G401 (cell line): ENCODE data around the gene ATP7B. TPM values are rescaled to one million over a fixed set of nuclear protein-coding genes. Genes with fewer than 3 reads are reported as not detected.
"Not testable (repeated sequence)": the region's sequence is repeated elsewhere in the genome, so short reads cannot be mapped to it uniquely, and the experiment has no call there.

Source experiments
- DNase-seq: peaks from one replicate; pipeline ENCODE4 v3.0.0-alpha.2; 2015; ENCODE audit warnings: low spot score
- in situ Hi-C: cut with HindIII; loops from 2 replicates; pipeline ENCODE4 v1.10.0; 2016; ENCODE audit warnings: low sequenced_read_pairs, mixed read lengths
- total RNA-seq: library from RNA; depleted of rRNA; stranded (reverse); fragments of >200 nt; shearing (Covaris generic); gene quantifications from 2 replicates; pipeline ENCODE4 v1.2.3, GENCODE V29; 2014

The ATP7B gene
- total RNA-seq, 1 experiment from 2014 or later: 5.8 TPM

DNA sequence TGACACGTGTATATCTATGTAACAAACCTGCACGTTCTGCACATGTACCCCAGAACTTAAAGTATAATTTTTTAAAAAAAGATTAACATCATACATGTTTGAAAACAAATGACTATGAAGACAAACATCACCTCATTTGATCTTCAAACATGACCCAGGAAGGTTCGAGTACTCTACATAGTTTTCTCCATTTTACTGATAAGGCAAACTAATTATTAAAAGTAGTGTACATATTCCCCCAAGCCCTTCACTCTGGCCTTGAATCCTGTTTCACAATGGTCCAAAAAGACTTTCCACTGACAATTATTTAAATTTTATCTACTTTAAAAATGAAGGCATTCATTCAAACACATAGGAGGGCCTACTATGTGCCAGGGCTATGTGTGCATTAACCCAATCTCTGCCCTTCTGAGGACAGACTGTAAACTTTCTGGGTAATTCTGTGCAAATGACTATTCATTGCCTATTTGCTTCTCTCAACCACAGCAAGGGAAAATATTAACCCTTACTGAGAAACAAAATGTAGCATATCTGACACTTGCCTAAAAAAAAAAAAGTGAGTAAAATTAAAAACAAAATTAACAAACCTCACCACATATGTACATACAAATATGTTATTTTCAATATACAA lies 22.1 kb downstream of the ATP7B start:
- in situ Hi-C loops: no loop called here
- DNase-seq: no peak

DNA sequence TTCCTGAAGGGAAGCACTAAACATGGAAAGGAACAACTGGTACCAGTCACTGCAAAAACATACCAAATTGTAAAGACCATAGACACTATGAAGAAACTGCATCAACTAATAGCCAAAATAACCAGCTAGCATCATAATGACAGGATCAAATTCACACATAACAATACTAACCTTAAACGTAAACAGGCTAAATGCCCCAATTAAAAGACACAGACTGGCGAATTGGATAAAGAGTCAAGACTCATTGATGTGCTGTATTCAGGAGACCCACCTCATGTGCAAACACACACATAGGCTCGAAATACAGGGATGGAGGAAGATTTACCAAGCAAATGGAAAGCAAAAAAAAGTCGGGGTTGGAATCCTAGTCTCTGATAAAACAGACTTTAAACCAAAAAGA lies 26.3 kb downstream of the ATP7B start:
- in situ Hi-C loops, DNase-seq: not testable (repeated sequence)

DNA sequence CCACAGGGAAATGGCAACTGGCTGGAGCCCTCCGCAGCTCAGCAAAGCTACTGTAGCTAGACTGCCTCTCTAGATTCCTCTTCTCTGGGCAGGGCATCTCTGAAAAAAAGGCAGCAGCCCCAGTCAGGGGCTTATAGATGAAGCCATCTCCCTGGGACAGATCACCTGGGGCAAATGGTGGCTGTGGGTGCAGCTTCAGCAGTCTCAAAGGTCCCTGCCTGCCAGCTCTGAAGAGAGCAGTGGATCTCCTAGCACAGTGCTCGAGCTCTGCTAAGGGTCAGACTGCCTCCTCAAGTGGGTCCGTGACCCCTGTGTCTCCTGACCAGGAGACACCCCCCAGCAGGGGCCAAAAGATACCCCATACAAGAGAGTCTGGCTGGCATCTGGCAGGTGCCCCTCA lies 28.0 kb downstream of the ATP7B start:
- in situ Hi-C loops, DNase-seq: not testable (repeated sequence)

DNA sequence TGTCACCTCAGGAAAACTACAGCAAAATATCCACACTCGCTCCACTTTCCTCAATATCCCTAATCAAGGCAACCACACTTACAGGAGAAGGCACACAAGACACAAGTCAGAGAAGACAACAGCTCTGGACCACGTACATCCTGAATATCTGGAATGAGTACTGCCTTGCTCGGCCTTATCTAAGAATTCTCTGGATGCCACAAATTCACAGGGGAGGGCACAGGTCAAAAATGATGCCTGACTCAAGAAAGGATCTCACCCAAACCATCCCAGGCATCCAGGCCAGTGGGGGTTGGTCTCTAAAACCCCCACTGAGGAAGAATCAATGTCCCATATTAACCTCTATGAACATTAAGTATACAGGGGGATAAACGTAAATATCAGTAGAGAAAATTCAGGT lies 29.9 kb downstream of the ATP7B start:
- no peak for DNase-seq
- in situ Hi-C loops: no loop called here

DNA sequence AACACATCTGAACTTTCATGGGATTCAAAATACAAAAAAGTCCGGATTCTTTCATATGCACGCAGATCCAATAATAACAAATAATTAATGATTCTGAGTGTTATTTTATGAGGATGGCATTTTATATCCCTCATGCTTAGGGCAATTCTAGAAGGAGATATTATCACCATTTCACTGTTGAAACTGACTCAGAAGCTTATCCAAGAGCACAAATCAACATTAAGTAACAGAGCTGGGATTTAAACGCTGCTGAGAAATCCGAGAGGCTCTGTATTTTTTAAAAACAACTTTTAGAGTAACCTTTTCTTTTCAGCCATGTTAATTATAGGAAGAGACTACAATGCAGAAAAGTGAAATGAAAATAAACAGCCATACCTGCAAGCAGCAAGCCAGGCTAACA lies 30.3 kb downstream of the ATP7B start:
- in situ Hi-C loops: no loop called here
- DNase-seq: no peak

DNA sequence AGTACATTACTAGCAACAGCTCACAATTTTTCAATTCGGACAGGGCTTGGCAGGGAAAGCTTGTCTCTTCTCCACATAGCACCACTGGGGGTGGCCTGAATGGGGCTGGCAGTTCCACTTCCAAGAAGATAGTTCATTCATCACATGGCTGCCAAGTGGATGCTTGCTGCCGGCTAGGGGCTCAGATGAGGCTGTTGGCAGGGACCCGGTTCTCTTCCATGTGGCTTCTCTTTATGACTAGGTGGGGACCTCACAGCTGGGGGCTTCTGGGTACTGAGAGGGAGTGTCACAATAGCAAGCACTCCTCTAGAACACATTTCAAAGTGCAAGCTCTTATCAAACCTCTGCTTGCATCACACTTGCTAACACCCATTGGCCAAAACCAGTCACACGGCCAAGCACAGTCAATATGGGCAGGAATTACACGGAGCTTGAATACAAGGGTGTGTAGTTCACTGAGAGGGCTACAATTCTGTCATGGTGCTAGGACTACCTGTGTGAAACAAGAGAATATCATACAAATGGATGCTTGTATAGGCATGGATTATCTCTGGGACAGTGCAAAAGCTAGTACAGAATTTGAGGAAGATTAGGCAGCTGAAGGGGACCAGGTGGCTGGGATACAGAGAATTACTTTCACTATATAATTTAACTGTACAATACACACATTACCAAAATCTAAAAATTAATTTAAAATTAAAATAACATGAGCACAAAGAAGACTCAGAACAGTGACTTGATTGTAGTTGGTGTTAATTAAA lies 32.3 kb downstream of the ATP7B start:
- no peak for DNase-seq
- in situ Hi-C loops: no loop called here

DNA sequence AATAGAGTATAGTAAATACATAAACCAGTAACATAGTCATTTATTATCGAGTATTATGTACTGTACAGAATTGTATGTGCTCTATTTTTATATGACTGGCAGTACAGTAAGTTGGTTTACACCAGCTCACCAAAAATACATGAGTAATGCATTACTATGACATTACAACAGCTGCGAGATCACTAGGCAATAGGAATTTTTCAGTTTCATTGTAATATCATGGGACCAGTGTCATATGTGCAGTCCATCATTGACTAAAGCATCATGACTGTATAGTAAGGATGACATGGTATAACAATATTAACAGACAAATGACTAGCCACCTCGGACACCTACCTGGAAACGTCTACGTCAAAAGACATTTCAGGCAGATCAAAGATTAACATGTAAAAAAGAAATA lies 33.6 kb downstream of the ATP7B start:
- in situ Hi-C loops: no loop called here

DNA sequence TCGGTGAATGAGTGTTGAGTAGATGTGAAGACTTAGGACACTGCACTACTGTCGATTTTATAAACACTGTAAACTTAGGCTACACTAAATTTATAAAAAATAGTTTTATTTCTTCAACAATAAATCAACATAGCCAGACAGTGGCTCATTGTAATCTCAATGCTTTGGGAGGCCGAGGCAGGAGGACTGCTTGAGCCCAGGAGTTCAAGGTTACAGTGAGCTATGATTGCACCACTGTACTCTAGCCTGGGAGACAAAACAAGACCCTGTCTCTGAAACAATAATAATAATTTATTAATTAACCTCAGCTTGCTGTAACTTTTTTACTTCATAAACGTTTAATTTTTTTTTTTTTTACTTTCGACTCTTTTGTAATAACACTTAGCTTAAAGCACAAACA lies 34.4 kb downstream of the ATP7B start:
- in situ Hi-C loops: no loop called here

More for the DNA sequence above, 33.6 kb downstream of the ATP7B start:
- no peak for DNase-seq

DNA sequence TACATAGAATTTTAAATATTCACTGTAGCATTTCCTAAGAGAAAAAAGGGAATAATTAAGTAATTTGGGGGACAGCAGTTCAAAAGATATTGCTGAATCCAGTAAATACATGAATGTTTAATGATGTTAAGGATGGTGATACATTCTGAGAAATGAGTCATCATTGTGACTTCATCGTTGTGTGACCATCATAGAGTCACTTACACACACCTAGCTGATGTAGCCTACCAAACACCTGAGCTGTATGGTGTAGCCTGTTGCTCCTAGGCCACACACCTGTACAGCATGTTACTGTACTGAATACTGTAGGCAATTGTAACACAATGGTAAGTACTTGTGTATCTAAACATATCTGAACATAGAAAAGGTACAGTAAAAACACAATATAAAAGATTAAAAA lies 34.8 kb downstream of the ATP7B start:
- in situ Hi-C loops: no loop called here
- no peak for DNase-seq

More for the DNA sequence above, 34.4 kb downstream of the ATP7B start:
- no peak for DNase-seq

DNA sequence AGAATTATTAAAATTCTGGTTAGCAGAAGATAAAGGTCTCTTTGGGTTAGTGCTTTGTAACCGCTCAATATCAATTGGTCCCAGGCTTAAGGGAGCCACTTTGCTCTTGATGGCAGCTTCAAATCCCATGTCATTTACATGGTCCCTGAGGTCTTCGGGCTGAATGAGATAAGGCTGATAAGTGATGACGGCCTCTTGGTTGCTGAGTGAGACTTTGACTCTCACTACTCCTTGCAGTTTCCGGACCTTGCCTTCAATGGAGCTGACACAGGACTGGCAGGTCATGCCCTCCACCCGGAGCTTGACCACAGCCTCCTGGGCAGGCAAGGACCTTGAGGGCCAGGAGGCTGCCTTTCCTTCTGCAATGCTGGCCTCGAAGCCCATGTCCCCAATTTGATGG lies 36.8 kb downstream of the ATP7B start:
- in situ Hi-C loops: no loop called here
- DNase-seq: no peak

DNA sequence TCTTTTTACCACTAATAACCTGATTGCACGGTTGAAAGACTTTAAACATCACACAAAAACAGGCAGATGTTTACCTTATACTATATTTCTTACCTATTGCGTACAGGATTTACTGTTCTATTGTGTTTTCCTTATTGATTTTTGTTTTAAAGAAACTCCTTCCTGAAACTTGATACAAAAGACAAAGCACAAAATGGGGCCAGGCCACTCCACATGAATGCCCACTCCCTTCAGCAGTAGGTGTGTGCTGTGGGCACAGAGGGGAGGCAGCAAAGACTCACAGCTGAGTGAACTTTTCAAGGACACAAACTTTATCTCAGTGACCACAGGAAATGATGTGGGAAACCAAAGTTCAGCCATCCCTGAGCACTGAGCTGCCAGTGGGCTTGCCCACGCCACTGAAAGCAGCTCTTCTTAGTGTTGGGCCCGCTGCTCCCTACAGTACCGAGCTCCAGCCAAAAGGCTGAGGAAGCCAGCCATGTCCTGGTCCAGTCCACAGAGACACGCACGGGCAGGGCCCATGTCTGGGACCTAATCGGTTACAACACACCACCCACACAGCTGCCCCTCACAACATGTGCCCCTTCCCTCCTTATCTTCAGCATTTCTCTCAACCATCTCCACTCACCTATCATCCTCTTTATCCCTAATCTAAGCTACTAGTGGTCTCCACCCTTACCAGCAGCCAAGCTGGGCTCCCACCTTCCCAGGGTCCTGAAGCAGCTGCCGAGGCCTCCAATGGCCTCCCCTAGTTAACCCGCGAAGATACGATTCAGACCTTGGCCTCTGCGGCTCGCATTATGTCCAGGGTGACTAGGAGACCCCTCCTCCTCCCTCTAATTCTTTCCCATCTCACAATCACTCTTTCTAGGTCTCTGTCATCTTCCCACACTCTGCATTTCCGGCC lies 39.5 kb downstream of the ATP7B start:
- DNase-seq: no peak
- in situ Hi-C loops: no loop called here

DNA sequence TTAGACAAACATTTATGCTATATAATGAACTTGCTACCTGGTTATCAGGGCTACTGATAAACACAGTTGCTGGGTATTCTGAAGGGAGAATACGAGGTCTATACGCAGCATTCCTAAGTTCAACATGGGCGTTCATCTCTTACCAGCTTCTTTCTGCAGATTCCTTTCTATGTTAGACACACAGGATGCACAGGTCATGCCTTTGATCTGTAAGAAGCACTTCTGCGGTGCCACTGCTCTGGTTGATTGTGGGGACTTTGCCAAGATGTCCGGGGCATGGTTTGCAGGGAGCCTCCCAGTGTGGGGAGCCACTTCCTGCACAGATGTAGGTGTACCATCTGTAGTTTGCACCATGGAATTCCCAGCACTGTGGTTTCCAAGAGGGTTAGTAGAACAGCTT lies 40.9 kb downstream of the ATP7B start:
- in situ Hi-C loops: no loop called here
- no peak for DNase-seq

DNA sequence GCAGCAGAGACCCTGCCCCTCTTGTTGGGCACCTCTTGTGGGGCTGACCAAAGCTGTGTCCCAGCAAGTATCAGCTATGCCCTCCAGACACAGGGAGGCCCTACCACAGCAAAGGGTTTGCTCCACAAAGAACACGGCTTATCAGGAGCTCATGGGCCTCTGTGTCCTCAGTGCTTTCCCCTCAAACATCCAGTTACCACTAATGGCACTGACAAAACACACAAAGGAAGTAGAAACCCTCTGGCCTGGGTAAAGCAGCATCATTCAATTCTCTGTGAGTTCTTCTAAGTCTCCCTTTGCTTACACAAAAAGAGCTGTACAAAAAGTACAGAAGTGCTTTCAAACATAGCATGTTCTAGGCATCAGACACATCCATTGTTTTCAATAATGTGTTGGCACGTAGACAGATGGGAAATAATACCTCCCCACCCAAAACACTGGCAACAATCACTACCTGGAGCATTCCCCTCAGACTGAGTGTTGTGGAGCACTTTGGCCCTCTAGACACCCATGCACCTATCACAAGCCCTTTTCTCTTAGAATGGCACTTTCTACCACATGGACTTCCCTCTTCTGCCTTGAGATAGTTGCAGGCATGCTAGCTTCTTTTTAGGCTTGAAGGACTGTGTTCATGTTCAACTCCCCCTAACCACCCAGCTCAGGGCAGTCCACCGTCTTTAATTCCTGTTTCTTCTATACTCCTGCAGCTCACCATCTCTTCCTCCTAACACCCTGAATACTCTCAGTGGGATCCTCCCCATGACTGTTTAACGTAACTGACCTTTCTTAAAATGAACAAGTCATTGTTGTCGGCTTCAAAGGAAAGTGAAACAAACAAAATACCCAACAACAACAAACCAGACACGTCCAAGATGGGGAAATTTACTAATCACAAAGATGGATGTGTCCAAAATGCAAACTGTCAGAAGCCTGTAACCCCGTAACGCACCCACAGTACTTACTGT lies 43.5 kb downstream of the ATP7B start:
- in situ Hi-C loops: no loop called here
- DNase-seq: no peak

DNA sequence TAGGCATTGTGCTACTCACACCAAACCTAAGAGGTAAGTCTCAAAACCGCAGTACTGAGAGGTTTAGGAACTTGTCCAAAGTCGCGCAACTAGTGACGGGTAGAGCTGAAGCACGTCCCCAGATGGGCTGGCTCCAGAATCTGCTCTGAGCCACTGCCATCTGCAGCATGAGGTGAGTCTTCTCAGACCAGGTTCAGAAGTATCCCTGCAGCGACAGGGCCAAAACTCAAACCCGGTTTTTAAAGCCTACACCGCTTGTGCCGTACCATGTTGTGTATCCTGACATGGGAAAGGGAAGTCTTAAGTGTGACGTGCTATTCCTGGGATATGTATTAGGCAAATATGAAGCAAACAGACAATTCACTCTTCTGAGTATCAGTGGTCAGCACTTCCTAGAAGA lies 45.1 kb downstream of the ATP7B start:
- in situ Hi-C loops: no loop called here

DNA sequence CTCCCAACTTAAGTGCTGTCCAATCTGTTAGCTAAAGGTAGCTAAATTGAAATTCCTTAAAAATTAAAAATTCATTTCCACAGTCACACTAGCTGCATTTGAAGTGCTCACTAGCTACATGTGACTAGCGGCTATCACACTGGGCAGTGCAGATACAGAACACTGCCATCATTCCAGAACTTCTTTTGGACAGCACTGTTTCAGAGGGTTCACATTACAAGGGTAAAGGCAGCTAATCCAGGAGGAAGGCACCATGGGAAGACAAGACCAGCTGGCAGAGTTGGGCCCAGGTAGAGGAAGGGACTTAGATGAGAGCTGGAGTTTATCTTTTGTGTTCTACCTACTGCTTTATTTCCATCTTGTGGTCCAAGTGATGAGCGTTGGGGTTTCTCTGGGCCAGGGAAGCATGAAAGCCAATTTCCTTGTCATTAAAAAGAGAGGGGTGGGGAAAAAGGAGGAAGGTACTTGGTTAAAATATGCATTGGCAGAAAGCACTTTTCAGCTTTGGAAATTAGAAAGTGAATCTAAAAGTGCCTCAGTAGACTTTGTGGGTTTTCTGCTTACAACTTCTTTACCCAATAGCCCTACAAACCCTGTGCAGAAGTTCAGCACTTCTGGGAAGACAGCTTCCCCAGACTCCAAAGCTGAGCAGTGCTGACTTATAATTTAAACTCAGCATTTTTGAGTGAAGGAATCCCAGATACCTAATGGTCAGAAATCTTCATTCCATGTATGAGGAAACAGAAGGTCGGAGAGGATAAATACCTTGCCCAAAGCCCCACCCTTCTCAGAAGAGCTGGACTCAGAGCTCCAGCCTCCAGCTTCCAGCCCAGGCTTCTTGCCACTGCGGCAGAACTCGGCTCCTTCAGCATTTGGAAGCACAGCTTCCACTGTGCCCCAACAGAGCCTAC lies 49.5 kb downstream of the ATP7B start:
- no peak for DNase-seq
- in situ Hi-C loops: no loop called here

More for the DNA sequence above, 45.1 kb downstream of the ATP7B start:
- no peak for DNase-seq

DNA sequence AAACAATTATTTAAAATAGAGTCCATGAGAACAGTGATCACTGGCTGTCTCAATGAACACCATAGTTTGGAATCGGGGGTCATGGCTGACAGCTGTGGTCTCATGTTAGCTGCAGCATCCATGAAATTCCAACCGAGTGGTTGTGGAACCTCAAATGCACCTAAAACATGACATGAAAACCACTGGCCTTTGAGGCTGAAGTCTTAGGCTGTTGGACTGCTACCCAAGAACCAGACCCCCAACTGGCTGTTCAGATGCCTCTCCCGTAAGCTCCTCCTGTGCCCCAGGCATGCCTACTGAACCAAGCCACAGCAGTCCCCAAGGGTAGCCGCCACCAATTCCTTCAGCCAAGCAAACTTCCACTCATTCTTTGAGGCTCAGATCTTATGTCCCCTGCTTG lies 50.5 kb downstream of the ATP7B start:
- no peak for DNase-seq
- in situ Hi-C loops: no loop called here

DNA sequence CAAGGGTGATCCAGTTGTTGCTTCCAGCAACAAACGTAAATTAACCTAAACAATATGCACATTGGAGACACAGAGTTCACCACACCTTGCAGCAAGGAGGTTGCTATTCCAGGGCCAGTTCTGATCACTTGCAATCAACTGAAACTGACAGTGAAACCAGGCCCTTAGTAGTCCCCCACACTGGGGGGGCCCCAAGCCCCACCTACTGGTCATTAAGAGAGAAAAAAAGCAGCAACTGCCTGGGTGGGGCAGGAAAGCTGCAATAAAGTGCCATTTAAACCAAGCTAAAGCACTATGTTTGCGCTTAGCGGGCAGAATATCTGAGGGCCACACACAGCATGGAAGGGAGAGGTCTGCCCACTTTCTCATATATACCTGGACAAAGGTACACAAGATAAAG lies 51.5 kb downstream of the ATP7B start:
- DNase-seq: no peak
- in situ Hi-C loops: no loop called here

DNA sequence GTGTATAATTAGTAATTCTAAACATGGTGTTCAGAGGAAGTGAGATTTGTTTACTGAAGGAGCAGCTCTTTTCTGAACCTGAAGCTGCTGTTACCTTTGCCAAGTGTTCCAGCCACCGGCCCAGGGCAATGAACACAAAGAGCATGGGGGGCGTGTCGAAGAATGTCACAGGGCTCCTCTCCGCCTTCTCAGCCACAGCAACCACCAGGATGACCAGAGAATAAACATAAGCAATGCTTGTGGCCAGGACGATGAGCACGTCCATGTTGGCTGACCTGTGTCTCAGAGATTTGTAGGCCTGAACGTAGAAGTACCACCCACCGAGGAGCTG lies 53.1 kb downstream of the ATP7B start:
- in situ Hi-C loops: no loop called here
- no peak for DNase-seq
